SK-N-MC (cell line): ENCODE results near the gene CEP63.

Source experiments
- DNase-seq: peaks from one replicate; pipeline ENCODE4 v3.0.0-alpha.2; 2011; ENCODE audit warnings: low read depth, low spot score
- H3K27ac ChIP-seq: fragments of 200-600 bp; sonication (generic); 2 replicates; pipeline ENCODE4 v1.5.1; 2016; ENCODE audit warnings: mixed run types
- H3K36me3 ChIP-seq: fragments of 200-600 bp; sonication (generic); 2 replicates; pipeline ENCODE4 v1.6.1; 2017; ENCODE audit warnings: antibody characterized with exemption, low read length, mixed read lengths; ENCODE audit not compliant: insufficient read depth
- H3K4me3 ChIP-seq: fragments of 200-600 bp; sonication (generic); 2 replicates; pipeline ENCODE4 v1.5.1; 2016
- H3K9ac ChIP-seq: fragments of 200-600 bp; sonication (generic); 2 replicates; pipeline ENCODE4 v1.8.0; 2017; ENCODE audit warnings: mixed run types, mixed read lengths; ENCODE audit not compliant: insufficient read length
- H3K9me3 ChIP-seq: fragments of 200-600 bp; sonication (generic); 2 replicates; pipeline ENCODE4 v1.6.1; 2017; ENCODE audit warnings: low read depth, mild to moderate bottlenecking, antibody characterized with exemption, low read length, moderate library complexity, mixed read lengths
- EZH2 ChIP-seq: fragments of 200-600 bp; sonication (generic); IDR thresholded peaks from one replicate; pipeline ENCODE4 v1.6.1; 2017; ENCODE audit warnings: antibody characterized with exemption
- FOXP2 ChIP-seq: optimal IDR thresholded peaks from 2 replicates; pipeline ENCODE3; 2011; ENCODE audit warnings: mild to moderate bottlenecking, moderate library complexity; ENCODE audit not compliant: insufficient read depth; ENCODE audit errors: extremely low read length, control extremely low read depth
- POLR2AphosphoS5 ChIP-seq: IDR thresholded peaks from 2 replicates; pipeline ENCODE4 v1.6.1; 2012; ENCODE audit warnings: mild to moderate bottlenecking, low read depth, low read length, borderline replicate concordance

CEP63 gene

DNA sequence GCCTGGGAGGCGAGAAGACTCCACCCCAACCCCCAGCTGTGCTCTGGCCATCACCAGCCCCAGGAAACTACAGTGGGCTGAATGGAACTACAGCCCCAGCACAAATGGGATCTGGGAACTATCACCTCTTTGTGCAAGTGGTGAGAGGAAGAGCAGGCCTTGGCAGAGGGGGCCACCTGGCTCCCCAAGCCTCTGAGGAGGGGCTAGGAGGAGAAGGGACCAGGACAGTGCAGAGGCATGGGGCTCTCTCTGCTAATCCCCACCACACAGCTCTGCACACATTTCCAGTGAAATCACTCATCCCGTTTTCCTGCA is 133.4 kb downstream of the CEP63 start:
- Histone ChIP-seq H3K27ac (no peak overlapping the region), H3K4me3 (no peak overlapping the region), H3K36me3 (no peaks in the 10 kb centered on the region), H3K9me3 (no peaks in the 10 kb centered on the region), H3K9ac (no peak overlapping the region)
- no peak for DNase-seq
- TF ChIP-seq FOXP2: no peak
- TF ChIP-seq POLR2AphosphoS5: no peak
- no peak for TF ChIP-seq EZH2

DNA sequence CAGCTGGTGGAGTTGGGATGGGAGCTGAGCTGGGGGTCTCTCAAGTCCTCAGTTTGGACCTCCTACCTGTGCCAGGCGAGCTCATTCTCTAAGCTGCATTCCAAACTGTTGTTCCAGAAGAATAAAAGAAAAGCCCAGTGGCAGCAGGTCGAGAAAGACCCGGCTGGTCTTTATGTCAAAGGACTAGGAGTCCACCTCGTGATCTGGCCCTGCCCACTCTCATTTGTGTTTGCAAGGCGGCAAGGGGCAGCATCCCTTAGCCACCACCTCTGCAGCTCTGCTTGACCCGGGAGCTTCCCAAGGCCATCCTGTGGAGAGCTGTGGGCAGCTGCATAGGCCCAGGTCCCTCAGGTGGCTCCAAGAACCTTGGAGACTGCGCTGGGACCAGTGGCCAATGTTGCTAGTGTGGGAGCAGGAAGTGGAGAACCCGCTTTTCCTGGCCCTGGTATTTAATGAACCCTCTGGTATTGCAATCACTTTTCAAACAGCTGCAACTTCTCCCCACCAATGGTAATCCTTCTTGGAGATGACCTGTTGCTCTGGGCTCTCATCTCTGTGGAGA is 134.1 kb downstream of the CEP63 start:
- no peak overlapping the region for H3K4me3 ChIP-seq
- no peaks in the 10 kb centered on the region for H3K36me3 ChIP-seq
- H3K27ac ChIP-seq: no peak overlapping the region
- H3K9me3 ChIP-seq: no peaks in the 10 kb centered on the region
- no peak overlapping the region for H3K9ac ChIP-seq
- TF ChIP-seq EZH2: no peak
- no peak for TF ChIP-seq FOXP2
- no peak for TF ChIP-seq POLR2AphosphoS5
- no peak for DNase-seq

DNA sequence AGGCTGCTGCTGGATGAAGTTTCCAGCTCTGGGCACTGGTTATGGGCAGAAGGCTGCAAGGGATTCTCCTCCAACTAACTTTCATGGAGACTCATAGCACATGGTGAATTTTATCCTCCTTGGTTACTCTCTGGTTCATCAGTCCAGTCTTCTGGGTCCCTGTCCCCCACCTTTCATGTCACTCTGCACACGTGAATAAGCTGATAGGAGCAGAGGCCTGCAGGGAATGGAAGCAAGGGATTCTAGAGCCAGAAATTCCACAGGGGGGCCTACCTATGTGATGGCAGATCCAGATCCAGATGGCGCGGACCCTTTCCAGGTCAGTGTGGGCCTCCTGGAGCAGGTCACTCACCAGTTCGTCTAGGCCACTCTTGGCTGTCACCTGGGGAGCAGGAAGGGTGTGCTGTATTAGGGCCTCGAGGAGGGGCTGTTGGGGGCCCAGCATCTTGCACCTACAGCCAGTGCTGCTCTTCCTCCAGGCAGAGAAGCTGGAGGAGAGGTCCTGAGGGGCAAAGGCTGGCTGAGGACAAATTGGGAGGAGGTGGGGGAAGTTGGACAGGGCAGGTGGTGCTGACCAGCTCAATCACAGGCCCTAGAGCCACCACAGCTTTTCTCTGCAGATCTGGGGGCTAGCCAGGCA is 134.7 kb downstream of the CEP63 start:
- no peak overlapping the region for H3K4me3 ChIP-seq
- no peak overlapping the region for H3K9ac ChIP-seq
- H3K27ac ChIP-seq: no peak overlapping the region
- no peaks in the 10 kb centered on the region for H3K9me3 ChIP-seq
- no peak for TF ChIP-seq POLR2AphosphoS5
- no peak for TF ChIP-seq FOXP2
- TF ChIP-seq EZH2: no peak
- H3K36me3 ChIP-seq: no peaks in the 10 kb centered on the region
- DNase-seq: no peak

DNA sequence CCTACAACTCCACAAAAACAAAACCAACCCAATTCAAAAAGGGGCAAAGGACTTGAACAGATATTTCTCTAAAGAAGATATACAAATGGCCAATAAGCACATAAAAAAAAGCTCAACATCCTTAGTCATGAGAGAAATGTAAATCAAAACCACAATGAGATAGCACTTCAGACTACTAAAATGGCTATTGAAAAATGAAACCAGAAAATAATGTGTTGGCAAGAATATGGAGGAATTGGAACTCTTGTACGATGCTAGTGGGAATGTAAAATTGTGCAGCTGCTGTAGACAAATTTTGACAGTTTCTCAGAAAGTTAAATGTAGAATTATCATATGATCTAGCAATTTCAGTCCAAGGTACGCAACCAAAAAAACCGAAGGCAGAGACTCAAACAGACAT is 136.0 kb downstream of the CEP63 start:
- TF ChIP-seq EZH2: no peak
- no peak for TF ChIP-seq POLR2AphosphoS5
- no peak for TF ChIP-seq FOXP2

DNA sequence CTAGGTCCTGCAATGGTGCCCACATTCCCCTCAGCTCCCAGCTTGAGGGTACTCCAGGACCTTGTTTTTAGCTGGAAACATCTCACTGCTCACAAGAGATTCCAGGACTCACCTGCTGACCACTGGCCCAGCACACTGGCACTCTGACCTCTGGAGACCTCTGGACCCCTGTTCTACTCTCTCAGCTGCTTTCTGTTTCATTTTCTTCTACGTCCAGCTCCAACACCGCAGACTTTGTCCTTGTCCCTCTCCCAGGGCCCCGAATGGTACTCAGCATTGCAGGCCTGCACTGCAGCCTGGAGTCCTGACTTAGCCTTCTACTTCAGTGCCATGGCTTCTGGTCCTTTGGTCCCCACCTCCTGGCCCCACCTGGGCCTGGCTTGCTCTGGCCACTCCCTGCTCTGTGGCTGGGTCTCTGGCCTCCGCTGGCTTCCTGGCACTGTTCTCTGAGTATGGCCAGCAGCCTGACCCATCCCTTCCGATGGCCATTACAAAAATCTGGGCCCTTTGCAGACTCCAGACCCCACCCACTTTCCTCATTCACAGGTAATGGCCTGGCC is 137.0 kb downstream of the CEP63 start:
- Histone ChIP-seq H3K9me3 (no peaks in the 10 kb centered on the region), H3K9ac (no peak overlapping the region), H3K4me3 (no peak overlapping the region), H3K36me3 (no peaks in the 10 kb centered on the region), H3K27ac (no peak overlapping the region)
- TF ChIP-seq POLR2AphosphoS5 (no peak), EZH2 (no peak), FOXP2 (no peak)
- DNase-seq: no peak

More for the DNA sequence above, 136.0 kb downstream of the CEP63 start:
- Histone ChIP-seq H3K4me3 (no peak overlapping the region), H3K9ac (no peak overlapping the region), H3K36me3 (no peaks in the 10 kb centered on the region), H3K27ac (no peak overlapping the region), H3K9me3 (no peaks in the 10 kb centered on the region)
- DNase-seq: no peak

DNA sequence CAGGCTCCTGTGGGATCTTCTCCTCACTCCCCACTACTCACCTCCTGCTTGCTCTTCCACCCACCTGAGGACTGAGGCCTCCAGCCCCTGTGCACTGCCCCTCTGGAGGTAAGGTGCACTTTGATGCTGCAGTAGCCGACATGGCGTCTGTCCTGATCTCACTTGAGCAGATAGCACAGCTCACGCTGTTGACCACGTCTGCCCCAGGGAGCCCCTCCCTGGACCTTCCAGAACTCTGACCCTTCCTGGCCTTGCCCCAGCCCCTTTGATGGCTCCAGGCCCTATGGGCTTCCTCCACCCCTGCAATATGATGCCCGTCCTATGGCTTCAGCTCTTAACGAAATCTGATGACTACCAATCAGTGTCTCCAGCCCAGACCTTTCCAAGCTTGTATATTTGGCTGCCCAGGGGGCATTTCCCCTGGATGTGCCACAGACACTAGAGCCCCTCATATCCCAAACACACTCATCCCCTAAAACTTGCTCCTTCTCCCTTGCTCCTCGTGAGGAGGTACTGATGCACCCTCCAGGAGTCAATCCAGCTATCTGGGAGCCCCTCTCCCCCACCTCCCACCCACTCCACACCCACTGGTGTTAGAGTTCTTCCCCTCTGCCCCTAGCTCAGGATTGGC is 137.9 kb downstream of the CEP63 start:
- TF ChIP-seq EZH2 (no peak), POLR2AphosphoS5 (no peak), FOXP2 (no peak)
- no peak overlapping the region for H3K4me3 ChIP-seq
- no peaks in the 10 kb centered on the region for H3K9me3 ChIP-seq
- H3K36me3 ChIP-seq: no peaks in the 10 kb centered on the region
- no peak overlapping the region for H3K27ac ChIP-seq
- H3K9ac ChIP-seq: no peak overlapping the region
- no peak for DNase-seq
